SK-N-SH (cell line): Measurements from ENCODE around the gene STS.

Experiments
- JUND ChIP-seq: IDR thresholded peaks from 2 replicates; pipeline ENCODE4 v1.4.0; 2012
- NFIC ChIP-seq: IDR thresholded peaks from 2 replicates; pipeline ENCODE4 v1.4.0; 2012; ENCODE audit warnings: borderline replicate concordance
- RAD21 ChIP-seq: IDR thresholded peaks from 2 replicates; pipeline ENCODE4 v1.6.1; 2012; ENCODE audit warnings: mild to moderate bottlenecking, low read length
- SIN3A ChIP-seq: IDR thresholded peaks from 2 replicates; pipeline ENCODE4 v1.6.1; 2012; ENCODE audit warnings: low read depth, mild to moderate bottlenecking, low read length, moderate library complexity, borderline replicate concordance
- TAF1 ChIP-seq: IDR thresholded peaks from 2 replicates; pipeline ENCODE4 v1.6.1; 2012; ENCODE audit warnings: low read depth, mild to moderate bottlenecking, low read length, moderate library complexity, borderline replicate concordance
- YY1 ChIP-seq: IDR thresholded peaks from 2 replicates; pipeline ENCODE4 v1.4.0; 2012; ENCODE audit warnings: low read depth, mild to moderate bottlenecking
- TF ChIP-seq, protein P1 (sequence below): IDR thresholded peaks from 2 replicates; pipeline ENCODE4 v1.6.1; 2012; ENCODE audit warnings: mild to moderate bottlenecking, low read depth, low read length, moderate library complexity
- TF ChIP-seq, protein P2 (sequence below): fragments of 200-600 bp; sonication (generic); IDR thresholded peaks from 2 replicates; pipeline ENCODE4 v1.6.1; 2017; ENCODE audit warnings: antibody characterized with exemption, mild to moderate bottlenecking, moderate library complexity
- TF ChIP-seq, protein P3 (sequence below): IDR thresholded peaks from 2 replicates; pipeline ENCODE4 v1.4.0; 2012; ENCODE audit warnings: low read depth, borderline replicate concordance

DNA sequence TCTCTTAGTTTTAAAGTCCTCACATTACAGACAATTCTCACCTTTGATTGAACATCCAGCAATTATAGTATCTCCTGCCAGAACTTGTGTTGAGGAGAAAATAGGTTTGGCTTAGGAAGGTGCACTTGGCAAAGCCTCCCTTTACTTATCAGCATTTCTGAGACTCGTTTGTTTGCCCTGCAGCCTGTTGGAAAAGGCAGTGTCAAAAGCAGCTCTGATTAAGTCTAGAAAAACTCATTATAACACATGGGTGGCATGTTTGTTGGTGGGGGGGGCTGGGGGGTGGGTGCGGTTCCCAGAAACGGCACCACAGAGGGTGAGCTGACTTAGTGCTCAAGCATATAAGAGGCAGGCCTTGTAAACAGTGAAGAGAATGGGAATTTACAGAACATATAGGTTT lies 22.1 kb downstream of the STS start:
- no peak for TF ChIP-seq JUND
- TF ChIP-seq NFIC = no peak
- TF ChIP-seq, protein P1, sequence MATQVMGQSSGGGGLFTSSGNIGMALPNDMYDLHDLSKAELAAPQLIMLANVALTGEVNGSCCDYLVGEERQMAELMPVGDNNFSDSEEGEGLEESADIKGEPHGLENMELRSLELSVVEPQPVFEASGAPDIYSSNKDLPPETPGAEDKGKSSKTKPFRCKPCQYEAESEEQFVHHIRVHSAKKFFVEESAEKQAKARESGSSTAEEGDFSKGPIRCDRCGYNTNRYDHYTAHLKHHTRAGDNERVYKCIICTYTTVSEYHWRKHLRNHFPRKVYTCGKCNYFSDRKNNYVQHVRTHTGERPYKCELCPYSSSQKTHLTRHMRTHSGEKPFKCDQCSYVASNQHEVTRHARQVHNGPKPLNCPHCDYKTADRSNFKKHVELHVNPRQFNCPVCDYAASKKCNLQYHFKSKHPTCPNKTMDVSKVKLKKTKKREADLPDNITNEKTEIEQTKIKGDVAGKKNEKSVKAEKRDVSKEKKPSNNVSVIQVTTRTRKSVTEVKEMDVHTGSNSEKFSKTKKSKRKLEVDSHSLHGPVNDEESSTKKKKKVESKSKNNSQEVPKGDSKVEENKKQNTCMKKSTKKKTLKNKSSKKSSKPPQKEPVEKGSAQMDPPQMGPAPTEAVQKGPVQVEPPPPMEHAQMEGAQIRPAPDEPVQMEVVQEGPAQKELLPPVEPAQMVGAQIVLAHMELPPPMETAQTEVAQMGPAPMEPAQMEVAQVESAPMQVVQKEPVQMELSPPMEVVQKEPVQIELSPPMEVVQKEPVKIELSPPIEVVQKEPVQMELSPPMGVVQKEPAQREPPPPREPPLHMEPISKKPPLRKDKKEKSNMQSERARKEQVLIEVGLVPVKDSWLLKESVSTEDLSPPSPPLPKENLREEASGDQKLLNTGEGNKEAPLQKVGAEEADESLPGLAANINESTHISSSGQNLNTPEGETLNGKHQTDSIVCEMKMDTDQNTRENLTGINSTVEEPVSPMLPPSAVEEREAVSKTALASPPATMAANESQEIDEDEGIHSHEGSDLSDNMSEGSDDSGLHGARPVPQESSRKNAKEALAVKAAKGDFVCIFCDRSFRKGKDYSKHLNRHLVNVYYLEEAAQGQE = no peak
- no peak for TF ChIP-seq TAF1
- TF ChIP-seq, protein P2, sequence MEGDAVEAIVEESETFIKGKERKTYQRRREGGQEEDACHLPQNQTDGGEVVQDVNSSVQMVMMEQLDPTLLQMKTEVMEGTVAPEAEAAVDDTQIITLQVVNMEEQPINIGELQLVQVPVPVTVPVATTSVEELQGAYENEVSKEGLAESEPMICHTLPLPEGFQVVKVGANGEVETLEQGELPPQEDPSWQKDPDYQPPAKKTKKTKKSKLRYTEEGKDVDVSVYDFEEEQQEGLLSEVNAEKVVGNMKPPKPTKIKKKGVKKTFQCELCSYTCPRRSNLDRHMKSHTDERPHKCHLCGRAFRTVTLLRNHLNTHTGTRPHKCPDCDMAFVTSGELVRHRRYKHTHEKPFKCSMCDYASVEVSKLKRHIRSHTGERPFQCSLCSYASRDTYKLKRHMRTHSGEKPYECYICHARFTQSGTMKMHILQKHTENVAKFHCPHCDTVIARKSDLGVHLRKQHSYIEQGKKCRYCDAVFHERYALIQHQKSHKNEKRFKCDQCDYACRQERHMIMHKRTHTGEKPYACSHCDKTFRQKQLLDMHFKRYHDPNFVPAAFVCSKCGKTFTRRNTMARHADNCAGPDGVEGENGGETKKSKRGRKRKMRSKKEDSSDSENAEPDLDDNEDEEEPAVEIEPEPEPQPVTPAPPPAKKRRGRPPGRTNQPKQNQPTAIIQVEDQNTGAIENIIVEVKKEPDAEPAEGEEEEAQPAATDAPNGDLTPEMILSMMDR = no peak
- TF ChIP-seq RAD21 = no peak
- TF ChIP-seq, protein P3, sequence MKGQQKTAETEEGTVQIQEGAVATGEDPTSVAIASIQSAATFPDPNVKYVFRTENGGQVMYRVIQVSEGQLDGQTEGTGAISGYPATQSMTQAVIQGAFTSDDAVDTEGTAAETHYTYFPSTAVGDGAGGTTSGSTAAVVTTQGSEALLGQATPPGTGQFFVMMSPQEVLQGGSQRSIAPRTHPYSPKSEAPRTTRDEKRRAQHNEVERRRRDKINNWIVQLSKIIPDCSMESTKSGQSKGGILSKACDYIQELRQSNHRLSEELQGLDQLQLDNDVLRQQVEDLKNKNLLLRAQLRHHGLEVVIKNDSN = no peak
- no peak for TF ChIP-seq YY1
- TF ChIP-seq SIN3A = no peak
